Omental fat pad (tissue), 4 donors: ENCODE results near the gene MMP15. TPM values are rescaled to one million over a fixed set of nuclear protein-coding genes. Genes with fewer than 3 reads are reported as not detected.

Experiments used
- ATAC-seq: fragments of 150-250 bp; one replicate; pipeline ENCODE4 v1.9.1; 2016; ENCODE audit warnings: mild to moderate bottlenecking, moderate library complexity; ENCODE audit not compliant: low FRiP score
- DNase-seq: peaks from one replicate; pipeline ENCODE4 v3.0.0-alpha.2; 2019; ENCODE audit warnings: low spot score
- total RNA-seq, 4 donors: library from RNA; depleted of rRNA; stranded (reverse); fragments of >200 nt; gene quantifications; one replicate each; pipeline ENCODE4 v1.1.0, GENCODE V29; 2016
- TF ChIP-seq, protein P1 (sequence below), 3 donors: fragments of 450-650 bp; IDR thresholded peaks; one replicate each; pipeline ENCODE4 v1.5.1; 2016 to 2017; ENCODE audit warnings: antibody characterized with exemption in 3 of 3, mild to moderate bottlenecking in 3 of 3, moderate library complexity in 2 of 3

Gene MMP15
- total RNA-seq, 4 donors from 2014 or later: 5.5 to 15.2 (median 14.4) TPM

DNA sequence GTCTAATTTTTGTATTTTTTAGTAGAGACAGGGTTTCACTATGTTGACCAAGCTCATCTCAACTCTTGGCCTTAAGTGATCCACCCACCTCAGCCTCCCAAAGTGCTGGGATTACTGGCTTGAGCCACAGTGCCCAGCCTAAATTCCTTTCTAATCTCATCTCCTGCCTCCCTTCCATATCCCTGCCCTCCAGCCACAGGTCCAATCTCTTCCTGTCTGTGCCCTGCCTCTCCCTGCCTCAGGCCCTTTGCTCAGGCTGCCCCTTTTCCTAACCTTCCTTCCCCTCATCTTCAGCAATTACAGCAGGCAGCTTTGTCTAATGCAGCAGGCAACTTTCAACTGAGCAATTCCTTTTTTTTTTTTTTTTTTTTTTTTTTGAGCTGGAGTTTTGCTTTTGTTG lies 56.8 kb downstream of the MMP15 start:
- TF ChIP-seq, protein P1, sequence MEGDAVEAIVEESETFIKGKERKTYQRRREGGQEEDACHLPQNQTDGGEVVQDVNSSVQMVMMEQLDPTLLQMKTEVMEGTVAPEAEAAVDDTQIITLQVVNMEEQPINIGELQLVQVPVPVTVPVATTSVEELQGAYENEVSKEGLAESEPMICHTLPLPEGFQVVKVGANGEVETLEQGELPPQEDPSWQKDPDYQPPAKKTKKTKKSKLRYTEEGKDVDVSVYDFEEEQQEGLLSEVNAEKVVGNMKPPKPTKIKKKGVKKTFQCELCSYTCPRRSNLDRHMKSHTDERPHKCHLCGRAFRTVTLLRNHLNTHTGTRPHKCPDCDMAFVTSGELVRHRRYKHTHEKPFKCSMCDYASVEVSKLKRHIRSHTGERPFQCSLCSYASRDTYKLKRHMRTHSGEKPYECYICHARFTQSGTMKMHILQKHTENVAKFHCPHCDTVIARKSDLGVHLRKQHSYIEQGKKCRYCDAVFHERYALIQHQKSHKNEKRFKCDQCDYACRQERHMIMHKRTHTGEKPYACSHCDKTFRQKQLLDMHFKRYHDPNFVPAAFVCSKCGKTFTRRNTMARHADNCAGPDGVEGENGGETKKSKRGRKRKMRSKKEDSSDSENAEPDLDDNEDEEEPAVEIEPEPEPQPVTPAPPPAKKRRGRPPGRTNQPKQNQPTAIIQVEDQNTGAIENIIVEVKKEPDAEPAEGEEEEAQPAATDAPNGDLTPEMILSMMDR (IDR thresholded peaks at IDR 0.05): no peak
- ATAC-seq (no peak), DNase-seq (no peak)

GRCh38 chr16:58084635-58085034 lies 59.1 kb downstream of the MMP15 start:
- DNase-seq (no peak), ATAC-seq (no peak)
- TF ChIP-seq, protein P1 (IDR thresholded peaks at IDR 0.05): no peak

GRCh38 chr16:58085171-58085570 lies 59.6 kb downstream of the MMP15 start:
- DNase-seq (no peak), ATAC-seq (no peak)
- TF ChIP-seq, protein P1 (IDR thresholded peaks at IDR 0.05): no peak

DNA sequence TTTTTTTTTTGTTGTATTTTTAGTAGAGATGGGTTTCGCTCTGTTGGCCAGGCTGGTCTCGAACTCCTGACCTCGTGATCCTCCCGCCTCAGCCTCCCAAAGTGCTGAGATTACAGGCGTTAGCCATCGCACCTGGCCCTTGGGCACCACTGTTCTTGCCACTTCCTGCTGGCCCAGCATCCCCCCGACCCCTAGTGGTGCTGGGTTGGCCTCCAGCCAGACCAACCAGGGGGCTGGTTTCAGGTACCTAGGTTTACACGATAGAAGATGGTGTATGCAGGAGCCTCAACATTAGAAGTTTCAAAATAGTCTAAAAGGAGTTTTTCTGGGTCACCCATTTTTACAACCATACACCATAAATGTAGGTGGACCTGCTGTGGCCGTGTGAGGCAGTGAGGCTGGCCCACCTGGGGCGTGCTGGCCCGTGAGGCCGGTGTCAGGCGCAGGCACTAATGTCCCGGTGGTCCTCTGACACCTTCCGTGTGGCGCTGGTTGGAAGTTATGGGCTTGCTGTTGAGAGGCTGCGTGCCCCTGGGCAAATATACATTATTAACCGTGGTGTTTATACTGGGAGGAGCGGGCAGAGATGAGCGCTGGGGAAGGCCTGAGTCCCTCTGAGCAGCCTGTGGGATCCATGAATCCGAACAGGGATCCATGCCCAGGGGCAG lies 60.2 kb downstream of the MMP15 start:
- ATAC-seq (no peak), DNase-seq (no peak)
- TF ChIP-seq, protein P1 (IDR thresholded peaks at IDR 0.05): no peak

- TF ChIP-seq, protein P1 (IDR thresholded peaks at IDR 0.05): no peak
- ATAC-seq (no peak), DNase-seq (no peak)
Observed at GRCh38 chr16:58086381-58087208, 61.0 kb downstream of the MMP15 start.

GRCh38 chr16:58087209-58087913 lies 61.8 kb downstream of the MMP15 start:
- DNase-seq (no peak), ATAC-seq (no peak)
- TF ChIP-seq, protein P1 (IDR thresholded peaks at IDR 0.05): no peak
